B cell (primary cell): ENCODE results near the gene MRPL16. TPM values are rescaled to one million over a fixed set of nuclear protein-coding genes. Genes with fewer than 3 reads are reported as not detected.

Experiments used
- ATAC-seq: fragments of 200-7000 bp; cut with Tn5 transposase; one replicate; pipeline ENCODE4 v1.10.0; 2021; ENCODE audit warnings: low read depth, mild to moderate bottlenecking, moderate number of reproducible peaks, moderate library complexity
- CTCF ChIA-PET: fragments of 350-600 bp; sonication (Branson Sonifier 250); formaldehyde crosslinking; loops from one replicate; lab custom pipeline; 2021; ENCODE audit warnings: antibody characterized with exemption, inconsistent platforms; lab: Charles Lee
- POLR2A ChIA-PET: fragments of 350-600 bp; sonication (Branson Sonifier 250); formaldehyde crosslinking; loops from one replicate; lab custom pipeline; 2021; ENCODE audit warnings: antibody characterized with exemption; lab: Charles Lee
- DNase-seq: peaks from one replicate; pipeline ENCODE4 v3.0.0; 2013
- H2AFZ ChIP-seq: 2 replicates; pipeline ENCODE4 v1.6.1; 2012; ENCODE audit warnings: mild to moderate bottlenecking, low read depth, low read length; ENCODE audit not compliant: insufficient read depth, poor library complexity, severe bottlenecking
- H3K27ac ChIP-seq, 2 donors: 1 replicate in 1 of 2; 2 replicates in 1 of 2; pipeline ENCODE4 v1.5.1; 2012 to 2013; ENCODE audit warnings: low read length in 2 of 2, mild to moderate bottlenecking in 2 of 2, moderate library complexity in 1 of 2
- H3K27me3 ChIP-seq, 4 experiments: fragments of 200-600 bp in 1 of 4; sonication (generic) in 1 of 4; replicated peaks in 1 of 4; 1 replicate in 2 of 4; 2 replicates in 2 of 4; pipeline versions ENCODE4 v1.6.1 to v1.7.0; 2013 to 2016; ENCODE audit warnings: low read length in 3 of 4, mild to moderate bottlenecking in 2 of 4, mixed read lengths in 1 of 4, moderate library complexity in 1 of 4; ENCODE audit not compliant: insufficient read depth in 4 of 4, control insufficient read depth in 3 of 4; ENCODE audit errors: control extremely low read depth in 1 of 4
- H3K36me3 ChIP-seq, 2 experiments: replicated peaks in 1 of 2; 1 replicate in 1 of 2; 2 replicates in 1 of 2; pipeline versions ENCODE4 v1.6.1 to v1.7.1; 2013; ENCODE audit warnings: low read length in 1 of 2; ENCODE audit not compliant: insufficient read depth in 2 of 2, control insufficient read depth in 1 of 2; ENCODE audit errors: control extremely low read depth in 1 of 2, extremely low read depth in 1 of 2
- H3K4me1 ChIP-seq, 2 donors: fragments of 200-600 bp in 1 of 2; sonication (generic) in 1 of 2; 1 replicate in 1 of 2; 2 replicates in 1 of 2; pipeline versions ENCODE4 v1.5.1 to v1.6.1; 2013 to 2017; ENCODE audit warnings: low read length in 2 of 2; ENCODE audit not compliant: control insufficient read depth in 2 of 2, insufficient read depth in 2 of 2
- H3K4me2 ChIP-seq: replicated peaks from 2 replicates; pipeline ENCODE3; 2012; ENCODE audit warnings: mild to moderate bottlenecking, low read depth, low read length; ENCODE audit not compliant: poor library complexity, severe bottlenecking
- H3K4me3 ChIP-seq, 5 experiments: fragments of 200-600 bp in 1 of 5; sonication (generic) in 1 of 5; 1 replicate in 3 of 5; 2 replicates in 2 of 5; pipeline versions ENCODE4 v1.5.1 to v1.7.0; 2011 to 2016; ENCODE audit warnings: low read length in 4 of 5, mild to moderate bottlenecking in 4 of 5, low read depth in 2 of 5, control low read depth in 1 of 5, moderate library complexity in 1 of 5; ENCODE audit not compliant: insufficient read depth in 1 of 5; ENCODE audit errors: control extremely low read depth in 1 of 5, extremely low read depth in 1 of 5
- H3K79me2 ChIP-seq: fragments of 200-600 bp; sonication (generic); one replicate; pipeline ENCODE4 v1.6.0; 2016; ENCODE audit warnings: low read length; ENCODE audit not compliant: control insufficient read depth, insufficient read depth
- H3K9ac ChIP-seq: fragments of 200-600 bp; sonication (generic); 2 replicates; pipeline ENCODE4 v1.6.1; 2017; ENCODE audit warnings: mild to moderate bottlenecking, low read length, moderate library complexity
- H3K9me3 ChIP-seq, 3 donors: one replicate each; pipeline versions ENCODE4 v1.6.1 to v1.7.1; 2013; ENCODE audit warnings: low read length in 2 of 3; ENCODE audit not compliant: control insufficient read depth in 2 of 3, insufficient read depth in 1 of 3; ENCODE audit errors: control extremely low read depth in 1 of 3
- H4K20me1 ChIP-seq: 2 replicates; pipeline ENCODE4 v1.6.0; 2012; ENCODE audit warnings: mild to moderate bottlenecking, low read length; ENCODE audit not compliant: insufficient read depth, control insufficient read depth, poor library complexity, severe bottlenecking
- H3K27ac Mint-ChIP-seq: one replicate; pipeline ENCODE4 v1.8.0; 2021; ENCODE audit warnings: mixed read lengths
- H3K27me3 Mint-ChIP-seq: one replicate; pipeline ENCODE4 v1.8.0; 2021; ENCODE audit warnings: mixed read lengths
- H3K4me1 Mint-ChIP-seq: one replicate; pipeline ENCODE4 v1.8.0; 2021; ENCODE audit warnings: mixed read lengths
- H3K4me3 Mint-ChIP-seq: one replicate; pipeline ENCODE4 v1.8.0; 2021; ENCODE audit warnings: mixed read lengths
- H3K9me3 Mint-ChIP-seq: one replicate; pipeline ENCODE4 v1.8.0; 2022; ENCODE audit warnings: mixed read lengths; ENCODE audit not compliant: insufficient read depth
- CTCF ChIP-seq: fragments of 200-600 bp; IDR thresholded peaks from one replicate; pipeline ENCODE4 v1.8.0; 2022; ENCODE audit warnings: antibody characterized with exemption, mild to moderate bottlenecking
- EZH2 ChIP-seq: IDR thresholded peaks from 2 replicates; pipeline ENCODE4 v1.6.1; 2012; ENCODE audit warnings: borderline replicate concordance, low read depth, mild to moderate bottlenecking, moderate library complexity, low read length; ENCODE audit not compliant: insufficient read depth, poor library complexity, severe bottlenecking
- WGBS: methylation state at CpG from one replicate; pipeline ENCODE4 v1.1.5; 2013; ENCODE audit warnings: missing lambda C conversion rate; ENCODE audit not compliant: insufficient coverage; 5-methylcytosine and 5-hydroxymethylcytosine counted together
- intact Hi-C: fragments of 100-400 bp; cut with micrococcal nuclease; formaldehyde crosslinking; loops from one replicate; pipeline ENCODE4 v1.10.0; 2022
- polyA plus RNA-seq: library from polyadenylated mRNA; depleted of rRNA; stranded (reverse); fragments of >200 nt; gene quantifications from 2 replicates; pipeline ENCODE4 v1.2.3, GENCODE V29; 2012
- total RNA-seq, 2 donors: library from RNA; stranded (reverse); fragments of 120-200 nt in 1 of 2; gene quantifications; 1 replicate in 1 of 2; 2 replicates in 1 of 2; pipeline versions ENCODE4 v1.2.3 to v1.2.4, GENCODE V29; 2013 to 2022

The MRPL16 gene
- total and polyA plus RNA-seq, 2 donors (not counting 1 experiment from before 2014, with no cell fraction given) = 38.3 to 41.0 TPM

DNA sequence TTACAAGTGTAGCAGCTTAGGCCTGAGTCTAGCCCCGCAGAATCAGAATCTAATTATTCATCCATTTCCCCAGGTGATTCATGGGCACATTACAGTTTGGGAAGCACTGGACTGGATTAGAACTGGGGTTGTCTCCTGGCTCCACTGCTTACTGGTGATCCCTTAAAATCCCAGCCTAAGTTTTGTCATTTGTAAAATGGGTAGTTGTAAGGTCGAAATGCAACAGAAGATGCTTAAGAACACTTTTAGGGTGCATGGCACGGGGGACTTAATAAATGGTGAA lies 54.1 kb downstream of the MRPL16 start:
- CTCF ChIA-PET = interaction anchor here (0.7 to 7.5 kb wide), 4 partner anchors 17 to 1180 kb away, joined by 3 to 206 read pairs (median 60); partner anchors contain the start of gene MRPL16
- H3K27ac Mint-ChIP-seq = peak overlapping the region; percentile 79

More for the DNA sequence above, 54.1 kb downstream of the MRPL16 start:
- Histone ChIP-seq H3K9me3 (no peaks in the 10 kb centered on the region), H4K20me1 (peaks cover 10% of the 10 kb centered on the region), H3K4me2 (peak overlapping the region; percentile 98), H3K4me1 (peaks cover 14 to 26% of the 10 kb centered on the region in 2 donors), H3K4me3 (peak overlapping the region in 1 of 5 experiments; percentile 71), H3K9ac (no peak overlapping the region), H3K36me3 (no peaks in the 10 kb centered on the region), H3K27me3 (no peaks in the 10 kb centered on the region), H2AFZ (no peak overlapping the region), H3K27ac (no peak overlapping the region), H3K79me2 (peaks cover 9% of the 10 kb centered on the region)
- POLR2A ChIA-PET = interaction anchor here (0.6 kb wide), 1 partner anchor 372 kb away, joined by 3 read pairs; no protein-coding TSS in a partner anchor
- intact Hi-C loops = loop anchor here (10.0 kb wide), 1 partner anchor 202 kb away; no protein-coding TSS in a partner anchor
- DNase-seq = no peak
- WGBS = 49% methylated on average over 2 of the region's 3 CpGs
- no peak for ATAC-seq
- peak overlapping the region; percentile 85 for H3K4me3 Mint-ChIP-seq
- H3K9me3 Mint-ChIP-seq = no peaks in the 10 kb centered on the region
- no peaks in the 10 kb centered on the region for H3K27me3 Mint-ChIP-seq
- peaks cover 24% of the 10 kb centered on the region for H3K4me1 Mint-ChIP-seq
- TF ChIP-seq CTCF (no peak), EZH2 (no peak)

Other genes starting within 250 kb of the MRPL16 start
- 40.2 and 42.5 TPM in 2 replicates for gene OSBP, start 195.0 kb downstream of the MRPL16 start, total RNA-seq
- 12.6 and 25.3 TPM in 2 replicates for gene OSBP, start 195.0 kb downstream of the MRPL16 start, polyA plus RNA-seq
- 45.0 and 46.0 TPM in 2 replicates for gene PATL1, start 141.7 kb downstream of the MRPL16 start, total RNA-seq
- gene PATL1, start 141.7 kb downstream of the MRPL16 start, polyA plus RNA-seq = 40.8 and 56.2 TPM in 2 replicates
- not detected in 2 replicates for gene OR10V1, start 96.9 kb downstream of the MRPL16 start, total RNA-seq
- gene OR10V1, start 96.9 kb downstream of the MRPL16 start, polyA plus RNA-seq = not detected in 2 replicates
- gene STX3, start 55.4 kb downstream of the MRPL16 start, total RNA-seq = 16.6 and 17.5 TPM in 2 replicates
- gene STX3, start 55.4 kb downstream of the MRPL16 start, polyA plus RNA-seq = 7.6 and 12.6 TPM in 2 replicates
- gene CBLIF, start 34.7 kb upstream of the MRPL16 start, total RNA-seq = not detected in 2 replicates
- not detected in 2 replicates for gene CBLIF, start 34.7 kb upstream of the MRPL16 start, polyA plus RNA-seq
- gene TCN1, start 55.7 kb upstream of the MRPL16 start, total RNA-seq = not detected in 2 replicates
- 0.15 TPM in 1 of 2 replicates, not detected in the other for gene TCN1, start 55.7 kb upstream of the MRPL16 start, polyA plus RNA-seq
- not detected in 2 replicates for gene OOSP3, start 68.0 kb upstream of the MRPL16 start, total RNA-seq
- not detected in 2 replicates for gene OOSP3, start 68.0 kb upstream of the MRPL16 start, polyA plus RNA-seq
- not detected in 2 replicates for gene OOSP1, start 127.7 kb upstream of the MRPL16 start, total RNA-seq
- gene OOSP1, start 127.7 kb upstream of the MRPL16 start, polyA plus RNA-seq = not detected in 2 replicates
- gene OOSP4A, start 153.3 kb upstream of the MRPL16 start, total RNA-seq = not detected in 2 replicates
- not detected in 2 replicates for gene OOSP4A, start 153.3 kb upstream of the MRPL16 start, polyA plus RNA-seq
- gene OOSP4B, start 206.4 kb upstream of the MRPL16 start, total RNA-seq = not detected in 2 replicates
- not detected in 2 replicates for gene OOSP4B, start 206.4 kb upstream of the MRPL16 start, polyA plus RNA-seq
- not detected in 2 replicates for gene OOSP2, start 229.6 kb upstream of the MRPL16 start, total RNA-seq
- gene OOSP2, start 229.6 kb upstream of the MRPL16 start, polyA plus RNA-seq = not detected in 2 replicates
- gene MS4A3, start 245.9 kb upstream of the MRPL16 start, total RNA-seq = not detected in 2 replicates
- not detected in 2 replicates for gene MS4A3, start 245.9 kb upstream of the MRPL16 start, polyA plus RNA-seq